Right hindlimb (tissue), 1 donor: ENCODE data around the gene PDGFC.

Source experiments
- DNase-seq: peaks from one replicate; pipeline ENCODE4 v3.0.0-alpha.2; 2018

Gene PDGFC

GRCh38 chr4:156729416-156729815 is 242.2 kb downstream of the PDGFC start:
- DNase-seq: no peak

DNA sequence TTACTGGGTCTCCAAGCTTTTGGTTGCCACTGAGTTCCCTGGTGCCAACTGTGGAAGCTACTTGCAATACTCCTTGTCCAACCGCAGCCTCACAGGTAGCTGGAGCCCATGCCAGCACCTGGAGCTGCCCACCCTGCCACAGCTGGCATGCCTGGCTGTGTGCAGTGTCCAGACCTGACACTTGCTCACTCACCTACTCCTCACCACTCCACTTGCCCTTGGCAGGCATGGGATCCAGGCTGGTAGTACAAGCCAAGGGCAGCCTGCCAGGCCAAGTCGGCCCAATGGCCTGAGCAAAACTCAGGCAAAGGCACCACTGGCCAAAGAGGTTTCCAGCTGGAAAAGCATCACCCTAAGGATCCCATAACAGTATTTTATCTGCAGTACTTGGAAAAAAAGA is 246.3 kb downstream of the PDGFC start:
- DNase-seq: no peak

- DNase-seq: no peak
These were observed 247.5 kb downstream of the PDGFC start for GRCh38 chr4:156723951-156724668.

DNA sequence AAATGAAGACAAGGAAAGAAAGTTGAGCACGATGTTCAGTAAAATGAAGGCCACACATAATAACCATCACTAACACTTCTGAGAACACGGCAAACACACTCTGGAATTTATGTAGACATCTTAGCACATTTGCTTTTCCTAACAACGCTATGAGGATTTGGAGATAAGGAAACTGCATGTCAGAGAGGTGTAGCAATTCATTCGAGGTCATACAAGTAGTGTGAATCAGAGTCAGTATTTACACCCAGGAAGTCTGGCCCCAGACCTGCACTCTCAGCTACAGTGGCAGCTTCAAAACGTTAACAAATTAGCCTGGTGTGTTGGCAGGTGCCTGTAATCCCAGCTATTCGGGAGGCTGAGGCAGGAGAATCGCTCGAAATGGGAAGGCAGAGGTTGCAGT is 253.4 kb downstream of the PDGFC start:
- no peak for DNase-seq

DNA sequence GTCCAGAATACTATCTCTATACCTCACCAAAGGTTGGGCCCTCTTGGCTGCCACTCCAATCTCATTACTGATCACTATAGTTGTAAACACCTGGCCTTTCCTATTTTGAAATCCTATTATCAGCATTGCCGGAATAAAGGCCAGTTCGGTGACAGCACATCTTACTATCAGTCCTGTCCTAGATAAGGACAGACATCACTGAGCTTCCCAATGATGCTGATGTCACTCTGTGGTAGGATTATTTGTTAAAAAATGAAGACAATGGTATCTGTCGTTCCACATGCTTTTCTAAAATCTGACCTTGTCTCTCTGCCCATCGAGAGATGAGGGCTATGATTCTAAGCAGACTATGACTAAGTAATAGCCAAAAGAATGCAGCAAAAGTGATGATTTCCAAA is 260.4 kb downstream of the PDGFC start:
- DNase-seq: no peak
